H1 (cell line): ENCODE results near the gene C2orf76. TPM values are rescaled to one million over a fixed set of nuclear protein-coding genes. Genes with fewer than 3 reads are reported as not detected.

Experiments
- CTCF ChIA-PET: fragments of 300-600 bp; sonication (Branson Sonifier 250); formaldehyde crosslinking; loops from one replicate; lab custom pipeline; 2021; ENCODE audit not compliant: partially characterized antibody; lab: Charles Lee
- POLR2A ChIA-PET: fragments of 300-600 bp; sonication (Branson Sonifier 250); formaldehyde crosslinking; loops from one replicate; lab custom pipeline; 2021; ENCODE audit warnings: inconsistent platforms; ENCODE audit not compliant: partially characterized antibody; lab: Charles Lee
- DNase-seq, 2 experiments: peaks; one replicate each; pipeline versions ENCODE4 v3.0.0 to v3.0.0-alpha.2; 2010 to 2022; ENCODE audit warnings: low spot score in 2 of 2, low read depth in 1 of 2, mixed read lengths in 1 of 2
- FAIRE-seq: peaks from 2 replicates; lab custom pipeline; 2011; peaks lifted over from hg19 to GRCh38; lab: Jason Lieb, UNC
- H2AFZ ChIP-seq: 2 replicates; pipeline ENCODE4 v1.8.1; 2012; ENCODE audit warnings: low read length, inconsistent platforms
- H2AK5ac ChIP-seq: 2 replicates; pipeline ENCODE4 v1.6.1; 2013; ENCODE audit warnings: low read depth, low read length
- H2BK120ac ChIP-seq: replicated peaks from 2 replicates; pipeline ENCODE3; 2013; ENCODE audit warnings: low read depth, low read length, inconsistent platforms
- H2BK12ac ChIP-seq: 2 replicates; pipeline ENCODE4 v1.6.1; 2013; ENCODE audit warnings: low read depth, low read length
- H2BK15ac ChIP-seq: 2 replicates; pipeline ENCODE4 v1.6.1; 2013; ENCODE audit warnings: low read length
- H2BK20ac ChIP-seq: 2 replicates; pipeline ENCODE4 v1.6.1; 2013; ENCODE audit warnings: low read length
- H2BK5ac ChIP-seq: 2 replicates; pipeline ENCODE4 v1.6.1; 2013; ENCODE audit warnings: low read depth, low read length
- H3K14ac ChIP-seq: 2 replicates; pipeline ENCODE4 v1.6.1; 2013; ENCODE audit warnings: inconsistent platforms; ENCODE audit not compliant: insufficient read length
- H3K18ac ChIP-seq: 2 replicates; pipeline ENCODE4 v1.6.1; 2013; ENCODE audit warnings: low read length; ENCODE audit errors: extremely low read depth
- H3K23ac ChIP-seq: 2 replicates; pipeline ENCODE4 v1.6.1; 2013; ENCODE audit warnings: inconsistent platforms; ENCODE audit not compliant: insufficient read length
- H3K23me2 ChIP-seq: 2 replicates; pipeline ENCODE4 v1.6.1; 2013; ENCODE audit warnings: low read depth, low read length
- H3K27ac ChIP-seq: 2 replicates; pipeline ENCODE4 v1.6.1; 2011; ENCODE audit warnings: low read depth, low read length, inconsistent platforms
- H3K27me3 ChIP-seq, 4 experiments: replicated peaks in 1 of 4; 1 replicate in 1 of 4; 2 replicates in 3 of 4; pipeline versions ENCODE4 v1.6.1 to v1.8.1; 2011 to 2013; ENCODE audit warnings: low read length in 3 of 4, mild to moderate bottlenecking in 3 of 4, inconsistent platforms in 2 of 4, mixed read lengths in 2 of 4, moderate library complexity in 1 of 4; ENCODE audit not compliant: control insufficient read depth in 3 of 4, insufficient read depth in 3 of 4; ENCODE audit errors: extremely low read depth in 1 of 4
- H3K36me3 ChIP-seq, 4 experiments: 2 replicates each; pipeline versions ENCODE4 v1.6.1 to v1.8.1; 2011 to 2013; ENCODE audit warnings: mild to moderate bottlenecking in 4 of 4, low read length in 3 of 4, moderate library complexity in 2 of 4, control low read depth in 1 of 4, inconsistent platforms in 1 of 4; ENCODE audit not compliant: insufficient read depth in 4 of 4, control insufficient read depth in 2 of 4
- H3K4ac ChIP-seq: replicated peaks from 2 replicates; pipeline ENCODE3; 2013; ENCODE audit warnings: low read length, low read depth, mixed read lengths, inconsistent platforms; ENCODE audit not compliant: insufficient read length
- H3K4me1 ChIP-seq, 4 experiments: replicated peaks in 1 of 4; 1 replicate in 1 of 4; 2 replicates in 3 of 4; pipeline versions ENCODE4 v1.6.1 to v1.8.1; 2011 to 2013; ENCODE audit warnings: low read length in 3 of 4, inconsistent platforms in 2 of 4, mixed read lengths in 1 of 4; ENCODE audit not compliant: insufficient read depth in 4 of 4, control insufficient read depth in 3 of 4
- H3K4me2 ChIP-seq, 2 experiments: 2 replicates each; pipeline versions ENCODE4 v1.6.1 to v1.8.1; 2011 to 2013; ENCODE audit warnings: low read depth in 2 of 2, low read length in 2 of 2, control low read depth in 1 of 2, inconsistent platforms in 1 of 2, mild to moderate bottlenecking in 1 of 2; ENCODE audit not compliant: insufficient read depth in 1 of 2
- H3K4me3 ChIP-seq, 4 experiments: fragments of 200-600, 300-600 bp in 1 of 4; sonication (generic), shearing (Covaris generic), sonication (Bioruptor Twin) in 1 of 4; 2 replicates each; pipeline versions ENCODE4 v1.5.1 to v1.8.1; 2011 to 2016; ENCODE audit warnings: low read length in 4 of 4, low read depth in 3 of 4, control low read depth in 2 of 4, inconsistent platforms in 2 of 4, mild to moderate bottlenecking in 2 of 4, mixed read lengths in 1 of 4, moderate library complexity in 1 of 4; ENCODE audit not compliant: insufficient read depth in 2 of 4; ENCODE audit errors: extremely low read depth in 1 of 4
- H3K56ac ChIP-seq: replicated peaks from 2 replicates; pipeline ENCODE3; 2013; ENCODE audit warnings: low read depth, mild to moderate bottlenecking, mixed read lengths, low read length, inconsistent platforms; ENCODE audit not compliant: insufficient read length
- H3K79me1 ChIP-seq: 2 replicates; pipeline ENCODE4 v1.6.1; 2013; ENCODE audit warnings: low read depth, low read length, control low read depth
- H3K79me2 ChIP-seq, 2 experiments: 2 replicates each; pipeline versions ENCODE4 v1.6.1 to v1.8.1; 2012 to 2013; ENCODE audit warnings: low read length in 2 of 2, mild to moderate bottlenecking in 2 of 2, inconsistent platforms in 1 of 2; ENCODE audit not compliant: insufficient read depth in 2 of 2, control insufficient read depth in 1 of 2
- H3K9ac ChIP-seq, 4 experiments: replicated peaks in 1 of 4; 1 replicate in 1 of 4; 2 replicates in 3 of 4; pipeline versions ENCODE4 v1.6.1 to v1.8.1; 2011 to 2013; ENCODE audit warnings: low read depth in 3 of 4, low read length in 3 of 4, control low read depth in 2 of 4, mild to moderate bottlenecking in 2 of 4, moderate library complexity in 2 of 4, inconsistent platforms in 1 of 4; ENCODE audit errors: extremely low read depth in 1 of 4
- H3K9me3 ChIP-seq, 2 experiments: 2 replicates each; pipeline versions ENCODE4 v1.6.1 to v1.8.1; 2012 to 2013; ENCODE audit warnings: mild to moderate bottlenecking in 2 of 2, moderate library complexity in 2 of 2, control low read depth in 1 of 2, inconsistent platforms in 1 of 2, low read depth in 1 of 2, low read length in 1 of 2, mixed read lengths in 1 of 2; ENCODE audit not compliant: insufficient read depth in 2 of 2
- H4K20me1 ChIP-seq, 2 experiments: replicated peaks in 1 of 2; 2 replicates each; pipeline versions ENCODE3 to v1.8.1; 2011 to 2013; ENCODE audit warnings: inconsistent platforms in 2 of 2, low read length in 2 of 2, mild to moderate bottlenecking in 1 of 2; ENCODE audit not compliant: insufficient read depth in 2 of 2, control insufficient read depth in 1 of 2
- H4K5ac ChIP-seq: 2 replicates; pipeline ENCODE4 v1.6.1; 2013; ENCODE audit warnings: low read length, low read depth, mixed read lengths, inconsistent platforms; ENCODE audit not compliant: insufficient read length
- H4K8ac ChIP-seq: 2 replicates; pipeline ENCODE4 v1.8.0; 2013; ENCODE audit warnings: mild to moderate bottlenecking, moderate library complexity, low read length, inconsistent platforms; ENCODE audit not compliant: insufficient read depth; ENCODE audit errors: extremely low read depth
- H4K91ac ChIP-seq: replicated peaks from 2 replicates; pipeline ENCODE3; 2013; ENCODE audit warnings: low read length, mixed read lengths, inconsistent platforms; ENCODE audit not compliant: insufficient read length
- GABPA ChIP-seq: IDR thresholded peaks from 2 replicates; pipeline ENCODE4 v1.6.1; 2011; ENCODE audit warnings: mild to moderate bottlenecking, low read length, moderate library complexity, borderline replicate concordance; ENCODE audit not compliant: insufficient read depth
- HDAC6 ChIP-seq: IDR thresholded peaks from one replicate; pipeline ENCODE4 v1.7.1; 2012; ENCODE audit warnings: low read depth, mild to moderate bottlenecking, inconsistent platforms, low read length, moderate library complexity
- SP4 ChIP-seq: IDR thresholded peaks from 2 replicates; pipeline ENCODE4 v1.6.1; 2012; ENCODE audit warnings: low read length, inconsistent platforms
- TCF12 ChIP-seq: IDR thresholded peaks from 2 replicates; pipeline ENCODE4 v1.6.1; 2011; ENCODE audit warnings: low read depth, mild to moderate bottlenecking, low read length
- WGBS, 2 experiments: shearing (Covaris generic) in 1 of 2; methylation state at CpG; one replicate each; pipeline versions ENCODE4 v1.1.6 to v1.1.7; 2013 to 2015; ENCODE audit warnings: low lambda C conversion rate in 2 of 2, mixed read lengths in 2 of 2, inconsistent platforms in 1 of 2, low coverage in 1 of 2, missing lambda C conversion rate in 1 of 2; ENCODE audit not compliant: insufficient replicate concordance in 2 of 2, insufficient coverage in 1 of 2, insufficient read length in 1 of 2; ENCODE audit errors: extremely low coverage in 1 of 2, missing lambda C conversion rate in 1 of 2; 5-methylcytosine and 5-hydroxymethylcytosine counted together
- polyA plus RNA-seq, 7 experiments: library from polyadenylated mRNA; depleted of rRNA in 3 of 7; stranded (reverse) in 5 of 7; unstranded in 2 of 7; fragments of >200 nt in 5 of 7; fragments of 200-250 nt in 2 of 7; gene quantifications; 1 replicate in 5 of 7; 2 replicates in 1 of 7; 4 replicates in 1 of 7; pipeline versions ENCODE4 v1.2.1 to v1.2.3, GENCODE V29; 2011 to 2013; ENCODE audit warnings: missing spikeins in 2 of 7, mixed read lengths in 2 of 7
- total RNA-seq: library from RNA; stranded (reverse); fragmentation: NEBNext Ultra II Directional; extraction: Animal tissue kit (Norgen Biotek cat#: 25700); gene quantifications from 2 replicates; pipeline ENCODE4 v1.2.1, GENCODE V29; 2021

The C2orf76 gene
- total and polyA plus RNA-seq, 2 of the 8 experiments (the other 6 are each of a cell fraction or from before 2014, with no cell fraction given), result 4.4 to 5.0 TPM

GRCh38 chr2:119294671-119295070 lies 72.0 kb downstream of the C2orf76 start:
- no peak overlapping the region for H2BK20ac ChIP-seq
- 86% methylated on average over 14 of the region's 14 CpGs; no CpG with 5 or more reads in 1 of the 2 experiments for WGBS, 2 experiments
- FAIRE-seq (no peak), DNase-seq (no peak)
- no peaks in the 10 kb centered on the region for H3K27me3 ChIP-seq
- no peak overlapping the region for H2AFZ ChIP-seq
- no peak overlapping the region for H2BK5ac ChIP-seq
- H3K27ac ChIP-seq, result no peak overlapping the region
- no peaks in the 10 kb centered on the region for H3K79me1 ChIP-seq
- H3K14ac ChIP-seq, result no peak overlapping the region
- no peaks in the 10 kb centered on the region for H3K36me3 ChIP-seq
- no peaks in the 10 kb centered on the region for H3K23me2 ChIP-seq
- no peak overlapping the region for H2BK15ac ChIP-seq
- H4K20me1 ChIP-seq, result no peaks in the 10 kb centered on the region
- ChIA-PET POLR2A (no interaction called here), CTCF (interaction anchor here (1.0 to 1.4 kb wide), 4 partner anchors 11 to 290 kb away, joined by 3 read pairs; no protein-coding TSS in a partner anchor)
- H3K9ac ChIP-seq, result no peak overlapping the region
- H2BK12ac ChIP-seq, result 0 out of 2 replicates have a peak overlapping the region, but pooled peaks have one; percentile 50
- H3K79me2 ChIP-seq, result no peaks in the 10 kb centered on the region
- no peak overlapping the region for H3K4me3 ChIP-seq
- peaks cover 0 to 2% (median 0%) of the 10 kb centered on the region in 4 experiments; a peak in 2 of 7 replicates for H3K4me1 ChIP-seq
- TF ChIP-seq HDAC6 (no peak), SP4 (no peak), TCF12 (no peak), GABPA (no peak)
- H3K18ac ChIP-seq, result no peak overlapping the region
- no peak overlapping the region for H2AK5ac ChIP-seq
- H3K23ac ChIP-seq, result no peak overlapping the region
- no peak overlapping the region for H3K4ac ChIP-seq
- H4K91ac ChIP-seq, result no peak overlapping the region
- no peak overlapping the region for H2BK120ac ChIP-seq
- no peak overlapping the region for H4K8ac ChIP-seq
- no peaks in the 10 kb centered on the region for H3K9me3 ChIP-seq
- no peak overlapping the region for H3K4me2 ChIP-seq
- no peak overlapping the region for H3K56ac ChIP-seq
- no peak overlapping the region for H4K5ac ChIP-seq
